ENCODE results near the gene TFAP2E.

TFAP2E gene

DNA sequence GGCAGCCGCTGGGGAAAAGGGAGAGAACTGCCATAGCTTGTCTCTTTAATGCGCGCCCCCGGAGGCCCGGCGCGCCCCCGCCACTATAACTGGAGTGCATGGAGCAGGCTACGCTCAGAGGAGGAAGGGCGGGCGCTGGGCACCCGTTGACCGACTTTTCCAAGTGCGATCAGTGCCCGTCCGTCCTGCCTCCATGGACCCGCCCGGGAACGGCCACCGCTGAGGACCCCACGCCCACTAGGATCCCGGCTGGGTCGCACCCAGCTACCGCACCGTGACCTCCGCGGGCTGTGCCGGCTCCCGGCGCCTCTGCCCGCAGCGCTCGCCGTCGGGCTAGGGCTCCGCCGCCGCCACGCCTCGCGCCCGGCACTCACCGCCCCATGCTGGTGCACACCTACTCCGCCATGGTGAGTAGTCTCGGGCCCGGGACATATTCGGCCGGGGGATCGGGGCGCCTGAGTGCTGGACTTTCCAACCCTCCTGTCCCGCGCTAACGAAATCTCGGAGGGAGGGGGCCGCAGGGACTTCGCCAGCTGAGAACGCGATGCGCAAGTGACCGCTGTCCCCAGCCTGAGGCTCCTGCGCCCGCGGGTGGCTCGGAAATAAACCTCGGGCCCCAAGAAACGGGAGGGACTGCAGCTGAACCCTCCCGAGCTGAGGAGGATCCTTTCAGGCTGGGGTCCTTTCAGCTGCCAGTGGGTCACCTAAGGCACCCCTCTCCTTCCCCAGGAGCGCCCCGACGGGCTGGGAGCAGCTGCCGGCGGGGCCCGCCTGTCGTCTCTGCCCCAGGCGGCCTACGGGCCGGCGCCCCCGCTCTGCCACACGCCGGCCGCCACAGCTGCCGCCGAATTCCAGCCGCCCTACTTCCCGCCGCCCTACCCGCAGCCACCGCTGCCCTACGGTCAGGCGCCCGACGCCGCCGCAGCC is at the start of gene TFAP2E:
Gene TFAP2E, plus strand, starts transcription at position 117 of the 927 bp plus-strand sequence. Its CDS starts 264 bp downstream, at position 381.
- DNase-seq: peak; percentile 91

DNA sequence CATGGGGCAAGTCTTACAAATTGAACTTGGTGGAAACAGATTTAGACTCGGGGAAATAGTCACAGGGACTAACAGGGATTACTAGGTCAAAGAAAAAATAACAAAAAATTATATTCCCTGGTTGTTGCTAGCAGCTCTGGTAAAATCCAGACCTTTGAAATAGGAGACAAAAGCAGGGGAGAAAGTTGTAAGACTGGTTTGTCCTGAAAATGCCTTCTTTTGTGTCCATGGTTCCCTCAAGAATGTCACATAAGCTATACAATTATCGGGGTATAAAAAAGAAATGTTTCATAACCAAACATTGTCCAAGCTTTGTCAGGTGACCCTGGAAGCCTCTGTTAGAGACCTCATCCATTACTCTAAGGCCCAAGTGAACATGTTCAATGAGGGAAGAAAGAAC is 49.0 kb upstream of the TFAP2E start:
- no peak for DNase-seq

DNA sequence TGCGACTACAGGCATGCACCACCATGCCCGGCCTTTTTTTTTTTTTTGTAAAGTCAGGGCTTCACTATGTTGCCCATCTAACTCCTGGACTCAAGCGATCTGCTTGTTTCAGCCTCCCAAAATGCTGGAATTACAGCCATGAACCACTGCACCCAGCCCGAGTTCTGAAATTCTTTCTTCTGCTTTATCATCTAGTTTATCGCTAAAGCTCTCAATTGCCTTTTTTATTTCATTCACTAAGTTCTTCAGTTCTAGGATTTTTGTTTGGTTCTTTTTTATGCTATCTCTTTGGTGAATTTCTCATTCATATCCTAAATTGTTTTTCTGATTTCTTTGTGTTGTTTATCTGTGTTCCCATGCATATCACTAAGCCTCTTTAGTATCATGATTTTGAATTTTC is 42.9 kb upstream of the TFAP2E start:
- no peak for DNase-seq

DNA sequence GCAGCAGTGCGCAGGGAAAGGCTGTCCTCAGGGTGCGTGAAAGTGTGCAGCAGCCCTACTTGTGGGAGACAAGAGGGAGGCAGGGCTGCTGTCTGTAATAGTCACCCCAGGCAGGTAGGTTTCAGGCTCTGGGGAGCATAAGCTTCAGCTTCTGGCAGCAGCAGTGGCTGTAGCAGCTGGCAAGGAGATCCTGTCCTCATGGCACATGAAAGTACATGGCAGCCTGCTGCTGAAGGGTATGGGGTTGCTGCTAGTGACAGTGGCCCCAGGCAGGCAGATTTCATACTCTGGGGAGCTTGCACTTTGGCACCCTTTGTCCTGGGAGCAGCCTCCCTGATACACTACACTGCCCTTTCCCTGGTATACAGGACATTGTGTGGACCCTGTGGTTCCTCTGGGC is 42.2 kb upstream of the TFAP2E start:
- DNase-seq: no peak

DNA sequence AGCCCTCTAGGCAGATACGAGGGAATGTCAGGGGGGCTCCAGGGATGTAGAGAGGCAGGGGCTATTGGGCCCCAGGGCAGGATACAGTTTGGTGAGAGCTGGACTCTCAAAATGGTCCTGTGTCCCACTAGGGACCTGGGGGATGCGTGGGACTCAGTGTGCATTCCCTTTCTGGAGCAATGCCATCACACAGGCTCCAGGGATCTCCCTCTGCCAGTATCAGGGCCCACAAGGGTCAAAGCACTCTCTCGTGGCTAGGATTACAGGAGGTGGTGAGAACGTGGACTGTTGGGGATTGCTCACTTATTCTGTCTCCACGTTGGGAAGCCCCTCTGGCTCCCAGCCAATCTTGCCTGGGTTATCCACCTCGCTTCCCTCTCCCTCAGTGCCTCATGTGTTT is 41.7 kb upstream of the TFAP2E start:
- DNase-seq: no peak

DNA sequence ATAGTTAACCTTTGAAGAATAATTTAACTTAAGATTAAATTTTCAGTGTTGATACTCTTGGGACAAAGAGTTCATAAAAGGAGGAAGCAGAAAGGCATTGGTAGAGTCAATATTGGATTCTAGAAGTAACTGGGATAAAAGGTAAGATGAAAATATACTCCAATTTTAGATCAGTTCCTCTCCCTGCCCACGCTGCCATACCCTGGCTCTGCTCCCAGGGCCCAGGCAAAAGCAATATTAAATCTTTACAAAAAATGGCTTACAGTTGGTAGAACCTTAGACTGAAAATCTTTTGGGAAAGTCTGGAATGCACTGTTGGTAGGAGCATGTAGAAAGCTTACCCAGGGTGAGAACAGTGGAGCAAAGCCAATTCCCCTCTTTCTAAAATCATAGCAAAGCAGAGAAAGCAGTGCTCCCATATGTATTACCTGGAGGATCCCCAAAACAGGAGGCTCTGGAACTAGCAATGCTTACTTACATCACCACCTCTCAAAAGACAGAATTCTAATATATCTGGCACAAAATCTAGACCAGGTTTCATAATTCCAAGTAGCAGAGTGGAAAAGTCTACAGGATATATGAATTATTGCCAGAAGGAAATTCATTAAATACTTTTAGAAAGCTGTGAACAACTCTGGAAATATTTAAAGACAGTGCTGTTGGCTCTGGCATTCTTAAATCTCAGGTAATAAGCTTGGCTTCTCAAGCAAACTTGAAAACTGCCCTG is 40.5 kb upstream of the TFAP2E start:
- DNase-seq: no peak

DNA sequence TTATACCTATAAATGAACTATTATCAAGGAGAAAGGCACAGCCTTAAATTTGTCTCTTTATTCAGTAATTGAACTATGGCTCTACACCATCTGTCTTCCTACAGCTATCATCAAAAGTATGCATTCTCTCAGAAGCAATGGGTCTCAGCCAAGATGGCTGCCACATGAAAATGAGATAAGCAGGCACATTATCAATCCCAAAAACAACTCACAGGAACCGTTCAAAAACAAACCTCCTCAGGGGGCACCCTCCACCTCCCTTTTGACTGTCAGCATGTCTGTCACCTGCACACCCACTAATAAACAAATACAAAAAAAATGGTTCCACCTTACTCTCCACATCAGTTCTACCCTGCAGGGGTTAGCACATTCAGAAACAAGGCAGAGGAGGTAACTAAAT is 39.5 kb upstream of the TFAP2E start:
- no peak for DNase-seq

DNA sequence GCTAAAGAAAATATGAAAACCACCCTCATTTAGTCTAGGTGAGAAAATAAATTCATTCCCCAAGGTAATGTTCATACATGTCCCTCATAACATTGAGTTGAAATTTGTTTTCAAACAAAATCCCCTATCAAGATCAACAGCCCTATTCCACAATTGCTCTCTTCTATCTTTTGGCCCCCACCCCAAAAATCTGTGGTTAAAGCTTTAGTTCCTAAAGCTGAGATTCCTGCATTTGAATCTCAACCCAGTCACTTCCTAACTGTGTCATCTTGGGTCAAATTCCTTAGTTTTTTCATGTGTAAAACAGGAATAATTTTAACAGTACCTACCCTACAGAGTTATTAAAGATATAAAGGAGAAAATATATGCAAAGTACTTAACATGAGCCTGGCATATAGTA is 37.9 kb upstream of the TFAP2E start:
- no peak for DNase-seq

DNA sequence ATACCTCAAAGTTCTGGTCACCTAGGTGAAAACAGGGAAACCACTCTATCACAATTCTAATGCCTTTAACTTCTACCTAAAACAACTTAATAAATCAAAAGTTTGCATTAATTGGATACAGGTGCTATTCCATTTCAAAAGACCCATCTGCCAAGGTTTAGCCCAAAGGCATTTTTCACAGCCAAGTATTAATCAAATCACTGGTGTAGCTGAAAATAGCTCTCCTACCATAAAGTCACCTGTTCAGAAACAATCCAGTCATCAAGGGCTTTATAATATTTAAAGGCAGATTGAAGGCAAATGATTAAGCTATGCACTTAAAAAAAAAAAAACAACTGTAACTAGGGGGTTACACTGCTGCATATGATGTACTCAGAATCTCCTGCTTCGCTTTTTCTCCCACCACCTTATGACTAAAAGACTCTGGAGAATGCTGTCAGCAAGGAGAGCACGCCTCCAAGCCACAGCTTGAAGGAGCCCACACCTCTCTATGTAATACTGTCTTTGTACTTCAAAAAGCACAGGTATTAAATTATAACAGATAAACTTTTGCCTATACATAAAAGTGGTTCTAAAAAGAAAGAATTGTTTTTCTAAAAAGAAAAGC is 36.5 kb upstream of the TFAP2E start:
- no peak for DNase-seq

DNA sequence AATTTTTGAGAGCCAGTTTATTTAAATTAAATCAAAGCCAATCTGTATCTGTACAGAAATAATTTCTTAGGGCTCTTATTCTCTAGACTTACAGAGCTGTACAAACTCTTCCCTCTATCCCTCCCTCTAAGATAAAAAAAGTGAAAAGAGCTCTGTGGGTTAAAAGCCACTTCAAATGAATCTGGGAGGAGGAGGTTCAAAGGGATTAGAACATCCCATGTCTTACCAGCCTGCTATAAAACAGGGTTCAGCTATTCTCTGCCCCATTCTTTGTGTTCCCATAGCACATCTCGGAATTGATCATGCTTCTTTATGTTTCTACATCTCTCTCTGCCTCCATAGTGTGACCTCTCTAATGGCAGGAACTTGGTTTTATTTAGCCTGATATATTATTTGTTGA is 35.3 kb upstream of the TFAP2E start:
- DNase-seq: no peak

DNA sequence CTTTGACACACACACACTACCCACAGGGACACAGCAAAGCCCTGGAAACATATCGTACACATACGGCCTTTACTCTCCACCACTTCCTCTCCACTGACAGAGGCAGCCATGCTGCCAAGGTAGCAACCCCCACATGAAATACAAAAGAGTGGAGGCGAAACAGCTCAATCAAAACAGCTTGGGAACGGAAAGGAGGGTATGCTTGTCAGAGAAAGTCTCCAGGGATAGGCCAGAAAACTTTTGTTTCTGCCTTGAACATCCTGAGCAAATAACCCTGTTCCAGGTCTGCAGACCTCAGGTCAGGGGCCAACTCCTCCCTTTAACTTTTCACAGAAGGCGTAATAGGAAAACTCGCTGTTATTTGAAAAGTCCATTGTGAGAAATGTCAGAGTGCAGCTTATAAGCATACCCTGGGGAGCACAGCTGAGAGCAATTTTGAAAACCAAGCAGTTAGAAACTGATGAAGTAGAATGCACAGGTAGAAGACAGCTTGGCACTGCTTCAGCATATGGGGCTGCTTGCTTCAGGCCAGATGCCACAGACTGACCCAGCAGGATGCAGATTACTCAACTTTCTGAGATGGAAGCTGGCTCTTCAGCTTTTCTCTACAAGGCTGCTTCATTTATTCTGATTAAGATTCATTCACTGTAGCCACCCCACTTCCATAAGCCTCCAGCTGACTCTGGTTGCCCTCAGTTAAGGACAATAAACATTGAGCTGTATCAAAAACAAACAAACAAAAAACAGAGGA is 33.9 kb upstream of the TFAP2E start:
- DNase-seq: no peak

DNA sequence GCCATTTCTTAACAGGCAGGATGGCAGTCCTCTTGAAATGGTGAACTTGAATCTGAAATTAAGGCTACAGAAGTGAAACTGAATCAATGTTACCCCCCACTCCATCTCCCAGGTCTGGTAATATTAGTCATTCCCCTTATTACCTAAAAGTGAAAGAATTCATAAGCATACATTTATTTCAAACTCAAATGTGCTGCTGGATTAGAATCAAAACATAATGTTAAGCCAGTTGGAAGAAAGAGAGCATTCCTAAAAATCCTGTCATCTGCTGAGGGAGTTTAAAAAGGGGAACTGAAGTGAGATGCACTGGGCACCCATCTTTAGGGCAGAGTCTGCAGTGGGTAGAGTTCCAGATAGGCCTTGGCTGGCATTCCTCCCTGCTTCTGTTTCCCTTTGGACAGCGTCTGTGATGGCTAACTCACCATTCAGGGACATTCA is 33.3 kb upstream of the TFAP2E start:
- DNase-seq: no peak

DNA sequence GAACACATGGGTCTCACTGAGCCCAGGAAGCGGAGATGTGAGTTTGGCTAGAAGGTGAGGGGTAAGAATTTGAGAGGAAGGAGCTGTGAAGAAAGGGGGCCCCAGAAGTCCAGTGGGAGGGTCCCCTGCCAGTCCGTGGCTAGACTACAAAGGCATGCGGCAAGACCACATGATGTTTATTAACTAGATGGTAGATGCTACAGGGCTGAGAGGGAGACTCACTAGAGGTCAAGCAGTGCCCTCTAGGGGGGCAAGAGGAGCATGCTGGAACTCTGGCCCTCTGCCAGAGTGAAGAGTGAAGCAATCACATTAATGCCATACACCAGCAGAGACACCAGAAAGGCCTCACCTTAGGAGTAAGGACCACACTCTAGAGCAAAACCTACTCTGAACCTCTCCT is 28.1 kb upstream of the TFAP2E start:
- DNase-seq: peak; percentile 85

DNA sequence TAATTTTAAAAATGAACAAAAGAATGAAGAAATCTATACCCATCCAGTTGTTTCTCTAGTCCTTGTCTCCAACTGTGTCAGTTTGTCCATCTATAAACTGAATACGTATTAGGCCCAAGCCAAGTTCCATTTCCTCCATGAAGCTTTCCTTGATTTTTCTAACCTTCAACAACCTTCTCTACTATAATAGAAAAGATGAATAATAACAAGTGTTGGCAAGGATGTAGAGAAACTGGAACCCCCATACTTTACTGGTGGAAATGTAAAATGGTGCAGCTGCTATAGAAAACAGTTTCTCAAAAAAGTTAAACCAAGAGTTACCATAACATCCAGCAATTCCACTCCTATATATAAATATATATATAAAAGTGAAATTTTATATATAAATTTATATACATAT is 26.5 kb upstream of the TFAP2E start:
- no peak for DNase-seq

DNA sequence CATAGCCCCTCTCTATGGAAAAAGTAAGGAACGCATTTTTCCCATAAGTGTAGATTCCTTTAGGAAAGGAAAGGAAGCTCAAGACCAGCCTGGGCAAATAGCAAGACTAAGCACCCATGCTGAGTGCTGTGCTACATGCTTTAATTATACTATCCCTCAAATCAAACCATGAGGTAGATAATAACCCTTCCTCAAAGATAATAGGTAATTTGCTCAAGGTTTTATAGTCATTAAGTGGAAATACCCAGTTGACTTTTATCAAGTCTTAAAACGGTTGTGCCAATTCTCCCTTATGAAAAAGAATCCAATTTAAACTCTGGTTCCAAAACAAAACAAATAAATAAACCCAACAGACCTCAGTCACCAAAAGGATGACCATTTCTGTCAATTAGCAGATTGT is 19.3 kb upstream of the TFAP2E start:
- DNase-seq: no peak

DNA sequence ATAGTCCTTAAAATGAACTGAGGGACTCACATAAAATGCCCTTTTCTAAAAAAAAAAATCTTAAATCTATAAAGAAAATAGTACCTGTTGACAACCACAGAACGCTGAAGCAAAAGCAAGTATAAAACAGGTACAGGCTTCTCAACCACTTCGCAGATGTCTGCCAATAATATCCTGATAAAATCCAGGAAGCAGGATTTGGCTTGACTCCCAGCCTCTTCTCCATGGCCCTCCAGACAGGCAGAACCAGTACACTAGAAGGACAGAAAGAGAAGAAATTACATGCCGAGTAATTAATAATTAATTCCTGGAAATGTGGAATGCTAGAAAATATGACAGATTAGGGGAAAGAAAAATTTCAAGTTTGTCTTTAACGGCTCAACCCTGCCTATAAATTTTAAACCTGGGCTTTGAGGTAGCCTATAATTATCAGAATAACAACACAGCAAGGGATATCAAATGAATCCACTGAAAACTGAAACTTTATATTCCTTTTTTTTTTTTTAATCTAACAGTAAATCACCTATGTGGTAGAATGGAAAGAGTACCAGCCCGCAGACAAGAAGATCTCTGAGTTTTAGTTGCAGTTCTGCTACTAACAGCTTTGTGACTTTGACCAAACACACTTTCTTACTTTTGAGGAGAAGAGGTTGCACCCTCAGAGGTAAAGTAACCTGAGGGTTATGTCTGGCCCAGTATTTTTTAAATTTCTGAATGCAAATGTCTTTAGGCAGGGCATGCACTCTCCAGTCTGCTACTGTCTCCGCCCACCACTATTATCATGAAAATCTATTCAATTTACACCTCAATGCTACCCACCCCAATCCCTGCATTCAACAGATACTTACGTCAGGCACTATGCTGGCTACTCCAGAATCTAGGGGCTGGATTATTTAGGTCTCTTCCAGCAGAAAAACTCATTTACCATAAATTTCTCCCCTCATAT is 18.6 kb upstream of the TFAP2E start:
- no peak for DNase-seq

DNA sequence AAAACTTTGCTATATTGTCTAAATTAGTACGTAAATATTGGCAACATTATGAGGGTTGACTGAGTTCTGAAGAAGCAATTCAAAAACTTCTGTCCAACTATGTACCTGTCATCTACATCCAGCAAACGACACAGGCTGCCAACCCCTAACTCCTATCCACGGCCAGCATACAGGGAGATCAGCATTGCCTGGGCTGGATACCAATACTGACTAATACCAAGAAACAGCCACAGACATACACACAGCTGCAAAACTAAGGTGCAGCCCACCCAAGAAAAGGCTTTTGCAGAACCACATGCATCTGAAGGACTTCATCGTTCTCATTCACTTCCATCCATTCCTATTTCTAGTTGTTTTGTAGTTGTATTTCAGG is 17.9 kb upstream of the TFAP2E start:
- DNase-seq: no peak

DNA sequence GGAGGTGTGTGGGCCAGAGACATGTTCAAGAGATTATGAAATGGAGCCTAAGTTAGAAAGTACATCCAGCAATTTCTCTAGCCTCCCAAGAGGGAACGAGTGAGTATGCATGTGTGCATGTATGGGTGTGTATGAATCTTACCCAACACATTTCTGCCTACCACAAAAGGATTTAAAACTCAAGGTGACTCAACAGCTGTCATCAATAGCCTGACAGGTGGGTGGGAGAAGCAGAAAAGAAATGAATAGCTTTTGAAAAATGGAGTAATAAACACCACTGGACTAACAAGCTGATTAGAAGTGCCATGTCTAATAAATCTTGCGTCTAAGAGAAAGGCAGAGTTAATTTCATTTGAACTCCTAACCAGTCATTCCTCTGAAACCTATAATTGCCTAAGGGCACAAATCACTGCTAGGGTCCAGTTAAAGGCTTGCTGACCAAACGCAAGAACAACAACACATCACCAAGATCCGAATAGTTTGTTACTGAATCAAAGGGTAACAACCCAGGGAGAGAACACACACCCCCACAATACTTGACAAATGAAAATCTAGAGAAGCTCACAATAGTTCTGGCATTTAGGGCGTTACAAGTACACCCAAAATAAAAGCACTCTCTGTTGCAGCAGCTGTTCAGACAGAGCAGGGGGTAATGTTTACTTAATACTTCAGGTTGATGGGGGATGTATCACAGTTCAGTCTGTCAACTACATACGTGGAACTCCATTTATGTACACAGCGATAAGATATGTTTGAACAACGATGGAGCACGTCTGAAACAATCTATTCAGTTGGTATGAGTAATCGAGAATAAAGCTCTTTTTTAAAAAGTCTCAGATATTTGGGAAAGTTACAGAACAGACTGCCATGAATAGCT is 17.3 kb upstream of the TFAP2E start:
- peak; percentile 89 for DNase-seq

DNA sequence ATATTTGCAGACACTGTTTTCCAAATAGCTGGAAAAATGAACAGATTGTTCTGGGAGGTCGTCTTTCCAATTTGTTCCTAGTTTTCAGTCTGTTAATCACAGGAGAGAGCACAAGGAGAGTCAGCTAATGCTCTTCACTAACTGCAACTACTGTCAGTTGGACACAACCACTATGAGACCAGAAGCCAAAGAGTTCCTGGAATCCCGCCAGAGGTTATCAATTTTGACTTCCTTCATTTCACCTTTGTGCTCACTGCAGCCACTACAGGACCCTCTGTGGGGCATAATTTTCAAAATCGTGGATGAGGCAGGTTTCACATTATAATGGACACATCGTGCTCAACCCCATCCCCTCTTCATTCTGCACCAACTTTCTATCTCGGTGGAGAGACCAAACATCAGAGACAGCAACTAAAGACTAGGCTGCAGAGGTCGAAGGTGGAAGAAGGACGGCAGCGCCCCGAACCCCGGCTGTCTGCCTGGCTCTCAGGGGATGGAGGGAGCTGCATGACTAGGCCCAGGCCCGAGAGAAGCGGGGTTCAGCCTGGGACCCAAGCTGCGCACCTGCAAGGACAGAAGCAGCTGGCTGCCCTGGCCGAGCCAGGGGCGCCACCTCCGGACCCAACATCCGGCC is 16.5 kb upstream of the TFAP2E start:
- no peak for DNase-seq

DNA sequence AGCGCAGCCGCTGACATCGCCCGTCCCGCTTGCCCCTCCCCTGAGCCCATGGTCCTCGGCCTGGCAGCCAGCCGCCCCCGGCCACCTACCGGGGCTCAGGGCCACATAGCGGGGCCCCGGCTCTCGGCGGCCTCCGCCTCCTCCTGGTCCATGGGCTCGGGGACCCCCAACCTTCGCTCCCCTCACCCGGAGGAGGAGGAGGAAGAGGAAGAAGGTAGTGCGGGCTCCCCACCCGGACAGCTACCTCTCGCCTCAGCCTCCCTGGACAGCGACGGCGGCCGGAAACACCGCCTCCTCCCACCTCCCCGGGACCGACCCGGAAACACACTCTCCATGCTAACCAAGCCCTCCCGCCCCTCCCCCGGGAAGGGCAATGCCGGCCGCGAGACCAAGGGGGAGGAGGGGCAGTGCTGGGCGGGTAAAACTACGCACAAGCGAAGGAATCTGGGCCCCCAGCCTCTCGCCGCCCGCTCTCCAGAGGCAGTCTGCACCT is 15.9 kb upstream of the TFAP2E start, which contains the start of gene KIAA0319L:
Gene KIAA0319L, minus strand, starts transcription at position 286 of the 493 bp plus-strand sequence. CDS start 2,912 bp downstream, outside the sequence.
- peak; percentile 98 for DNase-seq
